Myocyte (in vitro differentiated cells): Measurements from ENCODE around the gene SYT9. TPM values are rescaled to one million over a fixed set of nuclear protein-coding genes. Genes with fewer than 3 reads are reported as not detected.

Source experiments
- DNase-seq: peaks from one replicate; pipeline ENCODE4 v3.0.0-alpha.2; 2012; ENCODE audit warnings: low read depth
- total RNA-seq: library from RNA; depleted of rRNA; stranded (reverse); fragments of >200 nt; gene quantifications from 2 replicates; pipeline ENCODE4 v1.2.3, GENCODE V29; 2014

The SYT9 gene
- total RNA-seq, 1 donor from 2014 or later = not detected

GRCh38 chr11:7457211-7457610, 205.5 kb downstream of the SYT9 start:
- no peak for DNase-seq

DNA sequence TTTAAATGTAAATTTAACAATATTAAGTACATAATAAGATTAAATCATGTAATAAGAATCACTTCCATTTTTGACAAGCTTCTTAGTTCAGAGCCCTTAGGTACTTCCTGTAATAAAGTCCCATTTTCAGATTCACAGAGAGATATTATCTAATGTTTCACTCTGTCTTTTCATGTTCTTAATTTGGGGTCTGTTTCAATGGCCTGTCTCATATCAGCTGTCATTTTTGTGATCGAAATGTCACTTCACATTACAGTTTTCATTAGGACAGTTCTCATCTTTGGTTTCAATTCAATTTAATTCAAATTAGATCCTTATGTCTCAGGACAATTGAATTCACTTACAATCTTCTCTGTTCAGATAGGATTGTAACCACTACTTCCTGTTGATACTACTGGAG, 211.0 kb downstream of the SYT9 start:
- DNase-seq = no peak

DNA sequence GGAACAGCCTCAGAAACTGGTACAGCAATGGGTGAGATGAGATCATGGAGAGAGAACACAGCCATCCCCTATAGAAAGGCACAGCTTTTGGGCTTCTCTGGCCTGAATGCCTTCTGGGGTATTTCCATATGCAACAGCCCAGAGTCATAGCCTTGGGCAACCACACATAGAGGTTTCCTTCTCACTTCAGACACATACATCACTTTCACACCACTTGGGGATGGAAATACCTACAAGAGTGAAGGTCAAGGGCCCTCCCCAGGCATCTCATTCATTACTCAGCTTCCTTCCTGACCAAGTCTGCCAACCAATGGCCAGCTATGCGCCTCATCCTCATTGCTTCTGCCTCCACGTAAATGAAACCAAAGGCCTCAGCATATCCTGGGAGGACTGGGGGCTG, 215.9 kb downstream of the SYT9 start:
- DNase-seq = no peak

DNA sequence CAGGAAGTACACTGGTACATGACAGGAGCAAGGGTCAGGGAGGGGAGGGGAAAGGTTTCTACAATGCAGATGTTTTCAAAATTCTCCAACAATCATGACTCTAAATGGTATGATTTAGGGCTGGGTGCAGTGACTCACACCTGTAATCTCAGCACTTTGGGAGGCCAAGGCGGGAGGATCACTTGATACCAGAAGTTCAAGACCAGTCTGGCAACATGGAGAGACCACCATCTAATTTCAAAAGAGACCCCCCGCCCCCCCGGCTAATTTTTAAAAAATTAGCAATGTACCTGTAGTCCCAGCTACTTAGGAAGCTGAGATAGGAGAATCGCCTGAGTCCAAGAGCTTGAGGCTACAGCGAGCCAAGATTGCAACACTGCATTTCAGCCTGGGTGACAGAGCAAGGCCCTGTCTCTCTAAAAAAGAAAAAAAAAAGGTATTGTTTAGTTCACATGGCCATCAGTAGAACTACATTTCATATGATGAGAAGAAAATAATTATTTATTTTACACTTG, 217.7 kb downstream of the SYT9 start:
- DNase-seq = no peak

DNA sequence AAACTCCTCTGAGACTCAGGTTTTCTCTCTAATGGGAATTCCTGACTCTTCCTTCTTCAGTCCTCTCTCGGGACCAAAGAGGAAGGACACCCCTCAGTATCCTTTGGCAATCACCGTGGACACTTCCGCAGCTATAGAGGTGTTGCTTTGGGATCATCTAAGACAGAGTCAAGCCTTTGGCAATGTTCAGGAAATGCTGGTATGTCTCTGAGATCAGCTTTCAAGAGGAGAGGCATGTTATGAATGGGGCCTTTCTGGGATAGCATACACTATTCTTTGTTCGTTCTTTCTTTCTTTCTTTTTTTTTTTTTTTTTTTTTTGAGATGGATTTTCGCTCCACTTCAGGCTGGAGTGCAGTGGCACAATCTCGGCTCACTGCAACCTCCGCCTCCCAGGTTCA, 219.4 kb downstream of the SYT9 start:
- no peak for DNase-seq

- no peak for DNase-seq
These were observed 222.0 kb downstream of the SYT9 start for GRCh38 chr11:7473717-7474116.

DNA sequence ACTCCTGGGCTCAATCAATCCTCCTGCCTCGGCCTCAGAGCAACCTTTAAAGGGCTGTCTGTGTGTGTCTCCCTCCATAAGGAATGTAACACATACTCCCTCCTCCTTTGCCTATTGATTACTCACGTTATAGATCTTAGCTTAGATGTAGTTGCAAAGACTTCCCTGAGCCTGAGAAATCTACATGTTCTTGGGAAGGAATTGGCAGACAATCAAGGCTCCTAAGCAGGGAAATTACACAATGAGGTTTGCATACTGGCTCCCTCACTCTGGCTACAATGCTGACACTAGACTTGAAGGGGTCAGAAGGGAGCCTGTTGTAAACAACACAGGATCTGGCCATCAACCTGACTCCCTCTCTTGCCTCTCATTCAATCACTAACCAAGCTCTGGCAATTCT, 228.4 kb downstream of the SYT9 start:
- no peak for DNase-seq

- DNase-seq = no peak
These were observed 232.4 kb downstream of the SYT9 start for GRCh38 chr11:7484131-7484530.

DNA sequence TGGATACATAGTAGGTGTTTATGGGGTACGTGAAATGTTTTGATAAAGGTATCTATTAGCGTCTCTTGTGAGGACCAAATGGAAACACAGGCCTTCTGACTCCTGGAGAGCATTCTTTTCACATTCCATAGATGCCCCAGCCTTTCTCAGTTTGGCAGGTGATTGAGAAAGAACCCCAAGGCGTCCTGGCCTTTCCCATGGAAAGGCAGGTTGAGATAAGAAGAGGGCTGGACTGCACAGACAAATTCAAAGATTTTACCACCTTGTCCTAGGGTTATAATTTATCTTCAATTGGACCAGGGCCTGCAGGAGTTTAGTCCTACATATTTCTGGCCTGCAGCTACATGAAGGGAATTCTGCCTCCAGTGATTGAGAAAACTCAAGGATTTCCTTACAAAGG, 232.9 kb downstream of the SYT9 start:
- no peak for DNase-seq

DNA sequence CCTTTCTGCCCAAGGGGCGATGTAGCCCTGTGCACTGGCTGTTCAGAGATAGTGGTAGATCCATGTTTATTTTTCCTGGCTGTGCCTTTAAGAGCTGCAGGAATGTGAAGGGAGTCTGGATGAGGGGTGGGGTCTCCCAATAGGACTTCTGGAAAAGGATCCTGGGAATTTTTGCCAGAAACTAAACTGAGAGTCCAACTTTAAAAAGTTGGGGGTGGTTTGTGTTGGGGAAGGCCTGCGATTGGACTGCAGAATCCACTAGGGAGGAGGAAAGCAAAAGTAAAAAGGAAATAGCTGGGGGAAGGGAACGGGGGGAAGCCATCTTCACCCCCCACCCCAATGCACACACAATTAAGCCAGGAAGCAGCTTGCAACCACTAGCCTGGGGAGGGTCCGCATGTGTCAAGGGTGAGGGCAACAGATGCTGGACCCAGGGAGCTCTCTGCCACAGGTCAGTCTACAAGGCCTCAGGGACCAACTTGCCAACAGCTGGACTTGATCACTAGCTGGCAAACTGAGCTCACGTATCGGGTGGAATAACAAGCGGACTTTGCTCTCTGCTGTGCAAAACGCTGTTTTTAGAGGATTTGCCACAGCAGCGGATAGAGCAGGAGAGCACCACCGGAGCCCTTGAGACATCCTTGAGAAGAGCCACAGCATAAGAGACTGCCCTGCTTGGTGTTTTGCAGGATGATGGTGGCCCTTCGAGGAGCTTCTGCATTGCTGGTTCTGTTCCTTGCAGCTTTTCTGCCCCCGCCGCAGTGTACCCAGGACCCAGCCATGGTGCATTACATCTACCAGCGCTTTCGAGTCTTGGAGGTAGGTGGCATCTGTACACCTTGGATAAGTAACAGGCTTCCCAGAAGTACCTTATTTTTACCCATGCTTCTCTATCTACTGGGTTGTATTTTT, 233.7 kb downstream of the SYT9 start, which contains the start of gene OLFML1:
Gene OLFML1 (plus strand): TSS at position 321 of the 912 bp plus-strand sequence. CDS start 370 bp downstream, at position 691.
- no peak for DNase-seq

DNA sequence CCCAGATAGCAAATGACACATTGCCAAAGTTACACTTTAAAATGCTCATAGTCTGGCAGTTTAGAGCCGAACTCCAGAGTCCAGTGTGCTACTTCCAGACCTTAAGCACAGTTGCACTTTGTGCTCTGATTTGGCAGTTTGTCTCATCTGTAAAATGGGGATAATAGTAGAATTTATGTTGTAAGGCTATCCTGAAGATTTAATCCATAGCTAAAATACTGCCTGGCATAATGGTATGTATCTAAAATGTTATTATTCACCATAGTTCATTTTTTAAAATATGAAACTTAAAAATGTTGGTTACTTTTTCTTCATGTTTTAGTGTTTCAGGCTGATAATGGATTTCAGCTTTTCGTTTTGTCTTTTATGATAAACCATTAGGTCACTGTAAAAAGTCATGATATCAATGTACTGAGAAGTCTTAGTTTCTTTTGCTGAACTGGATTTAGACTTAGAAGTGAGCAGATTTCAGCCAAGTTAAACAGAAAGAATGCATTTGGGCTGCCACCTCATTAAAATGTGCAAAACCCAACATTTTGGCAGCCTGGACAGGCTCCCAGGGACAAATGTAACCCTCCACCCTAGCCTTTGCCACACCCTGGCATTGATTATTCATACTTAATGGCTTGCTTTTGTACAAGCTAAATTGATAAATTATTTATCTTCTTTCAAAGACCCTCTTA, 234.5 kb downstream of the SYT9 start:
- no peak for DNase-seq

- DNase-seq = no peak
These were observed 235.1 kb downstream of the SYT9 start for GRCh38 chr11:7486781-7487140.

GRCh38 chr11:7487360-7487759, 235.7 kb downstream of the SYT9 start:
- DNase-seq = no peak

- DNase-seq = no peak
These were observed 237.0 kb downstream of the SYT9 start for GRCh38 chr11:7488681-7489080.

DNA sequence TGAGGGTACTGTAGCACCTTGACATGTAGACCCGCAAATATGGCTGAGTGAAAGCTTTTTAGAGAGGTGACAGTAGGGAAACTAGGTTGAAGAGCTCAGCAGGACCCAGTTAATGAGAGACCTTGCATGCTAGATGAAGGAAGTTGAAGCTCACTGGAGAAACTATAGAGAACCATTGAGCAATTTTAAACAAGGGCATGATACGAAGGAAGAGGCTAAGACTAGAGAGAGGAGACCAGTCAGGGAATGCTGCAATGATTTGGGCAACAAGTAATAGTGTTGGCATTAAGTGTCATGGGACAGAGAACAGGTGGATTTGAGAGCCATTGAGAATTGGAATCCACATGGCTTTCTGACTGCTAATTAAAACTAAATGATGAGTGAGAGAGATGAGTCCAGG, 237.7 kb downstream of the SYT9 start:
- DNase-seq = no peak

- no peak for DNase-seq
These were observed 238.3 kb downstream of the SYT9 start for GRCh38 chr11:7490054-7490453.

DNA sequence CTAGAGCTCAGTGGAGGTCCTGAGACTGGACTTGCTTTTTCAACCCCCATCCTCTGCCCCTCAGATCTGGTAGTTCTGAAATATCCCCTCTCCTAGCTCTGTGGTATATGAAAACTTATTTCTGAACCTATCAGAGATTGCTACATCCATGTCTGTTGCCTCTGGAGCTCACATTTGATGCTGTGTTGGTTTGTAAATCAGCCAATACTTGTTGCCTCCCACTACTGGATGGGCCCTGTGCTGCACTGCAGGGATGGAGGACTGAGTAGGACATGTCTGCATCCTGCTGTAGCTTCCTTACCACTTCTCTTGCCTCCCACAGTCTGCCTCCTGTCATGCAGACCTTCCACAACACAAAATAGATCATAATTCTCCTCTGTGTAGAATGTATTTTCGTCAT, 238.8 kb downstream of the SYT9 start:
- DNase-seq = no peak

DNA sequence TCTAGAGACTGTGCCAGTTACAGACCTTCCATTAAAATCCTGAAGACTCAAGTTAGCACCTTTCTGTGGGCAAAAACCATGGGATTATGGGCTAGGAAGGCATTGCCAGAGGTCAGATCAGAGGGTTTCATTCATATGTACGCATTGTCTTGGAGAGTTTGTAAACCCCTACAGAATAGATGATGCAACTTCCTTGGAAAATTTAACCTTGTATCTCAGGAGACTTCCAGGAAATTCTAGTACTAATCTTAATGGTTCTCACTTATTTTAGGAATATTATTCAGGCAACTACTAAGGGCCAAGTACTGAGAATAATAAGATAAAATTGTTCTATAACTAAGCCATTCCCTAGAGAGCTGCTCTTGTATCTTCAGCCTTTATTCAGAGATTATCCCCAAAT, 240.5 kb downstream of the SYT9 start:
- no peak for DNase-seq

GRCh38 chr11:7493670-7494069, 242.0 kb downstream of the SYT9 start:
- no peak for DNase-seq

DNA sequence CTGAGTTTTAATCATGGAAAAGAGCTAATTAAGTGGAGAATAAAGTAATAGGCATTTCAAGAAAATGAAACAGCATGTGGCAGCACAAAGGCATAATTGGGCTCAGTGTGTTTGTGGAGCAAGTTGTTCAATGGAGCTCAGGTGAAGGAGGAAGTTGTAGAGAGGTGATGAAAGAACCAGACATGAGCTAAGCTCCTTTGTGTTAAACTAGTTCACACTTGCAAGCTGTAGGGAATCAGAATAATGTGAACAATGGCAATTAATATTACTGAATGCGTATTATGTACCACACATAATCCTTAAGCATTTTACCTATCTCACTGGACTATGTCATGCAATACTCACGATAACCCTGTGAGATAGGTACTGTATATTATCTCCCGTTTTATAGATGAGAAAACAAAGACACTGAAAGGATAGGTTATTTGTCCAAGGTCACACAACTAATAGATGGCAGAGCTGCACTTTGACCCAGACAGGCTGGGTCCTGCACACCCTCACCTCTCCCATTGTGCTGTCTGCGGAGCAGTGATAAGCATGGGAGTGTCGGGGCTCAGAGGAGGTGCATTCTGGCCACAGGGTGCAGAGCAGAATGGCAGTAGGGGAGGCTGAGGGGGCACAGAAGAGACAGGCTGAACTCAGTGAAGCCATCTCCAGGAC, 242.5 kb downstream of the SYT9 start:
- no peak for DNase-seq

GRCh38 chr11:7495882-7496551, 244.3 kb downstream of the SYT9 start:
- no peak for DNase-seq
